ENCODE data around the gene ARHGAP45. TPM values are rescaled to one million over a fixed set of nuclear protein-coding genes. Genes with fewer than 3 reads are reported as not detected.

ARHGAP45 gene
- total RNA-seq, 1 donor from 2014 or later: 10.7 TPM

DNA sequence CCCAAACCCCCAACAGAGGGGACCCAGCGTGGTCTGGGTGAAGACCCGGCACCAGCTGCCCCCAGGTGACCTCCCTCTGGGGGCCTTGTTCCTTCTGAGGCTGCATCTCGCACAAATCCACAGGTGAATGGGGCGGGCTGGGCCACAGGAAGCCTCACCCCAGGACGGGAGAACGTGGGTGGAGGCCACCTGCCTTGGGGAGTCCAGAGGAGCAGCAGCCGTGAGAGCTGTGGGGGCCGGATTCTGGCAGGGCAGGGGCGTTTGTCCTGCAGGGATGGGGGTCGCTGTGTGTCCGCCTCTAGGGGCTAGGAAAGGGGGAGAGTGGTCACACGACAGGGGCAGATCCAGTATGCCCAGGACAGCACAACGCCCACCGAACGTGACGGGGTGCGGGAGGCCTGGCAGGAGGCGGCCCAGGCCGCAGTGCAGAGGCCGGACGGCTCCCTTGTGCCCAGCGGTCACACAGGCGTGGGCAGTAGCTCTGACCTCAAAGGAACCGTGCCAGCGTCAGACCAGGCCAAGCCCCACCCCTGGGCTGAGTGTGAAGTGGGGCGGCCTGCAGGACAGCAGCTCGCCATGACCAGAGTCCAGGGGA, 21.5 kb downstream of the ARHGAP45 start:
- DNase-seq: no peak

DNA sequence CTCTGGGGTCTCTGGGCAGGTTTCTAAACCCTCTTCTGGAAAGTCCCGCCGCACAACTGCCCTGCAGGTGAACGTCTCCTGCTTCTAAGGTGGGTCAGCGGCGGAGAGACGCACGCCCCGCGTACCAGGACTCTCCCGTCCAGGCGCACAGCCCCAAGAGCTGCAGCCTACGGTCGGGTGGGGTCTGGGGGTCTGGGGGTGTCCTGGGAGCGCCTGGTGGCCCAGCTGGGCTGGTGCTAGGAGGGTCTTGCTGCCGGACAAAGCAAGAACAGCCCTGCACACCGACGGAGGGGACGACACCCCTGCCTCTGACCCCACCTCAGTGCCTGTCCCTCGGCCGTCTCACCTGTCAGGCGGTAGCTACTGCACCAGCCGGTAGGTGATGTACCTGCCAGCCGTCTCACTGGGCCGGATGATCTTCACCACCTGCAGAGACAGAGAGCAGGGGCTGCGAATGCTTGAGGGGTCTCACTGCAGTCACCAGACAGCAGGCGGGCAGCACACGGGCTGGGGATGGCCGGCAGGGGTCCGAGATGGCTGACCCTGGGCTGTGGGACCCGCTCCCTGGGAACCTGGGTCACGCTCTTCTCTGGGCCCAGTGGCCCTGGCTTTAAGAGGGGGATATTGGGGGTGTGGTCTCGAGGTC, 22.3 kb downstream of the ARHGAP45 start:
- DNase-seq: no peak

DNA sequence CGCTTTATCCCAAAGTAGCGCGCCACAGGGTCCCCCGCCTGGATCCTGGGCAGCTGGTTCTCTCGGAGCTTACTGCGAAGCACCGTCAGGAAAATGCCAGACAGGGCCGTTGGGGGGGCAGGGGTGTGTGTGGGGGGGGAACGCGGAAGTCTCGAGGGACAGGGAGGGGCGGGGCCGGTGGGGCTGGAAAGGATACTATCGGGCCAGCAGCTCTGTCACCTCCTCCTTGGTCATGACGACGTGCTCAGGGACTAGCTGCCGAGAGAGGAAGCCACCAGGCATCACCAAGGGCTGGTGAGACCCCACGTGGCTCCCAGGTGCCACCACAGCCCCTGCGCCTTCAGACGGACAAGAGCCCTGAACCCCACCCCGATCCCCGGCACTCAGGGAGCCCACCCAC, 22.9 kb downstream of the ARHGAP45 start:
- DNase-seq: no peak

DNA sequence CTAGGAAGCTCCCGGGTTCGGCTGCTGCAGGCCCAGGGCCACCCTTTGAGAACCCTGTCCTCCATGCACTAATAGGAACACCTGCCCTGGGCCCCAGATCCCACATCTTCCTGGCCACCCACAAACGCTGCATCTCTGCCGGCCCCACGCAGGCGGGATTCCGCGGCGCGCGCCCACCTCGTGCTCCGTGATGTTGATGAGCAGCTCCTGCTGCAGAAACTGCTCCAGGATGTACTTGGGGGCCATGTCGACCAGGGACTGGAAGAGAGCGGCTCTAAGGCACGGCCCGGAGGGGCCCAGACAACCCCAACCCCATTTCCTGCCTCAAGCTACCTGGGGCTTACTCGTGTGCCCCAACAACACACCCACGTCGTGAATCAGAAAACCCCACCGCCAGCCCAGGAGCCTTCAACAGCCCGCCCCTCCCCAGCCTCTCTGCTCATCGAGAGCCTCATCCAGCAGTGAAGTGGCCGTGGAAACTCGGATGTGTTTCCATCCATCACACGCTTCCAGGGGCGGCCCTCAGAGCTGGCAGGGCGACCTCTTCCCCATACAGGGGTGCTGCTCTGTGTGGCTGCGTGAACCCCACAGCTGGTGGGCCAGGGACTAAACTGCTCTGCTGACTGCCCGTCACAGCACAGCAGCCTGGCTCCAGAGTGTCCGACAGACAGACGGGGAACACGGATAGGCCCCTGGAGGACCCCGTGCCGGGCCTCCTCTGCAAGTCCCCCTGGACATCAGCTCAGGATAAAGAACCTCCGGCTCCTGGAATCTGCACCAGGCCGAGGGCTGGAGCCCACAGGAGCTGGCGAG, 24.0 kb downstream of the ARHGAP45 start:
- no peak for DNase-seq

DNA sequence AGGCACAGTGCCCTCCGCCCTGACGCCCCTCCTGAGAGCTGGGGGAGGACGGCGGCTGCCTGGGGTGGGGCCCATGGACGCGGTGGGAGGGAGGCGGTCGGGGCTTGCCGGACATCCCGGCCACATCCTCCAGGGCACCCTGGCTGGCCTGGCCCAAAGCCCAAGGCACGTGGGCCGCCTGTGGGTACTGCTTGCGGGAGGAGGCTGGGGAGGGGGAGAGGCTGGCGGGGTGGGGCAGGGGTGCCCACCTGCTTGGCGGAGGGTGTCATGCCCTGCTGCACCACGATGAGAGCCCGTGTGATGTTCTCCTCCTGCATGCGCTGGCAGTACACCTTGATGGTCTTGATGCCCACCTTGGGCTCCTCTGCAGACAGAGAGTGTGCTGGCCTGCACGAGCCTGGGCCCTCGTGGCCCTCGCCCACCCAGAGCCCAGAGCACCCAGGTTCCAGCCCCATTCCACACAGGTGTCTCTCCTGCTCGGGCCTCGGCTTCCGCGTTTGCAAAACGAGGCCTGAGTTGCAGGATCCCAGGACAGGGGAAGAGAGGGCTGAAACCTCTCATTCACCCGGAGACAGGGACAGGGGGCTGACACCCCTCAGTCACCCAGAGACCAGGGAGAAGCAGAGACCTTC, 24.7 kb downstream of the ARHGAP45 start:
- DNase-seq: no peak

DNA sequence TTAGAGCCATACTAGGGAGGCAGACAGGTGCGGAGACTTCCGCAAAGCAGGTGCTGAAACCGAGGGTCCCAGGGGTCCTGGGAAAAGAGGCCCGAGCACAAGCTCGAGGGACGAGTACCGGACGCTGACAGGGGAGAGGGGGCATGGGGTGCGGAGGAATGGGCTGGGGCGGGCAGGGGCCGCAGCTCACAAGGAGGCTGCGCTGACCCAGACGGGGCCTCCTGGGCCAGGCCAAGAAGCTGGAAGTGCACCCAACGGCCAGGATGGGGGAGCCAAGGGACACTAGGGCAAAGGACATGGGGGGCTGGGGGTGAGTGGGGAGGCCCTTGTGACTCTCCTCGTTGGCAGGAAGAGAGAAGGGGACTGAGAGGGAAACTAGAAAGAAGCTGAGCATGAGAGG, 26.4 kb downstream of the ARHGAP45 start:
- DNase-seq: no peak

DNA sequence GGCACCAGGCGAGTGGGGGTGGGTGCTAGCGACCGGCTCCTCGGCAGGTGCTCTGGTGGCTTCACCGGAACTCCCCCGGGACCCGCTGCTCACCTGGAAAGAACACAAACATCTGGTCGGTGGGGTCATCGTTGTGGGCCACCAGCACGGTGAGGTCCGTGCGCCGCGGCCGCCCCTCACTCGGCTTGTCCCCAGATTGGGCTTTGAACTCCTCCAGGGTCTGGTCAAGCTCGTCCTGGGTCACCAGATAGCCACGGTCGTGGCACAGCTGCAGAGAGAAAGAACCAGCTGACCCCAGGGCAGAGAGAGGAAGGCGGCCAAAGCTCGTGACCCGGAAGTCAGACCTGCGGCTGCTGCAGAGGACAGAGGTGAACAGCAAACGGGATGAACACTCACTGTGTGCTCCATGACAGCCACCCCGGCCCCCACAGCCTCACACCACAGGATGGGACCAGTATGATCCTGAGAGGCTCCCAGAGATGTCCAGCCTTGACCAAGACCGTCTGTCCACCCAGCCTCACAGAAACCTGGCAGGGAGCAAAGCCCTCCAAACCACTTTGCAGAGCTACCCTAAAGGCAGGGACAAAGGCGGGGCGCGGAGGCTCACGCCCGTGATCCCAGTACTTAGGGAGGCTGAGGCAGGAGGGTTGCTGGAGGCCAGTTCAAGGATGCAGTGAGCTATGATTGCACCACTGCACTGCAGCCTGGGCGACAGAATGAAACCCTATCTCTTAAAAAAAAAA, 27.0 kb downstream of the ARHGAP45 start:
- no peak for DNase-seq

DNA sequence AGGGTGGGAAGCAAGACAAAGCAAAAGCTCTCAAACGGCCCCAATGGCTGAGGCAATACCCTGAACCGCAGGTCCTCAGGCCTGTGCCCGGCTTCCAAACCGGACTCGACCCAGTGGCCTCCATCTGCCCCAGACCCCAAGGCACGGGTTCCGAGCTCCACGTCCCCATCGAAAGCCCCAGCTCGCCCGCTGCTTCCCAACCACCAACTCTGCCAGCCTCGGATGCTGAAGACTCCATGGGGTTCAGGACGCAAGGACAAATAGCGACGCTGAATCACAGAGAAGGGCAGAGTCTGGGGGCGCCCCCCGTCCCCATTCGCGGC, 27.6 kb downstream of the ARHGAP45 start:
- no peak for DNase-seq

DNA sequence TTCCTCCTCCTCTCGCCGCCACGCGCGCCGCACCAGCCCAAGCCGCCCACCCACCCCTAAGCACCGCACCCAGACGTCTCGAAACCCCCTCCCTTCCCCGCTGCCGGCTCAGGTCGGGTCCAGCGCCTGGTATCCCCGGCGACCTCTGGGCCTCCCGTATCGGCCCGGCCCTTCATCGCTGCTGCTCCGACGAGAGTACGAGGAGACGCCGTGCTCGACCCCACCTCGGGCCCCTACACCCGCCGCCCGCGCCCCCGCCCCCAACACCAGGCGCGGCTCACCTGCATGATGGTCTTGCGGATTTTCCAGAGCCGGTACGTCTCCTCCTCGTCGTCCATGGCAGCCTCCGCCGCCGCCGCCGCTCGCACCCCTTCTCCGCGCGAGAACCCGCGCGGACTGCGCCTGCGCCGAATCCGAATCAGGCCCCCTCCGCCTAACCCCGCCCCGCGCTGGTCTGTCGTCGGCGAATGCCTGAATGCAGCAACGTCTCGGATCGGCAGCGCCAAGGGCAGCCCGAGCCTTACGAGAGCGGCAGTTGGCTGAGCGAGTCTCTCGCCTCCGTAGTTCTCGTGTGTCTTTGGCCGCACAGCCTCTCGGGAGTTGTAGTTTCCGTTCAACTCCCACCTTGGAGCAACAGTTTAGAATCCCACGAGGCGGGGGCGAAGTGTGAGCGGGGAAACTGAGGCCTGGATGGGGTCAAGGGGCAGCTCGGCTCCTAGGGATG, 28.2 kb downstream of the ARHGAP45 start, which contains the start of gene POLR2E:
TSS of gene POLR2E (minus strand) at position 398 of the 724 bp plus-strand sequence. CDS start at position 338, 60 bp downstream.
- DNase-seq: peak; percentile 97

DNA sequence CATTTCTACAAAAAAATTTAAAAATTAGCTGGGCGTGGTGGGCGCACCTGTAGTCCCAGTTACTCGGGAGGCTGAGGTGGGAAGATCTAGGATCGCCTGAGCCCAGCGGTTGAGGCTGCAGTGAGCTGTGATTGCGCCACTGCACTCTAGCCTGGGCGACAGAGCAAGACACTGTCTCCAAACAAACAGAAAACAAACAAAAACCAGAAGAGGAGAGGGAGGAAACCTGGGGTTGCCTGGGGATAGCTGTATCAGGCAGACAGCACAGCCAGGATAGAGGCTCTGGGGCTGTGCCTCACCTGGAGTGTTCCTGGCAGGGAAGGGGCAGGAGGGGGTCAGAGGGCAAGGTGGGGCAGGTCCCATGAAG, 30.8 kb downstream of the ARHGAP45 start:
- no peak for DNase-seq

DNA sequence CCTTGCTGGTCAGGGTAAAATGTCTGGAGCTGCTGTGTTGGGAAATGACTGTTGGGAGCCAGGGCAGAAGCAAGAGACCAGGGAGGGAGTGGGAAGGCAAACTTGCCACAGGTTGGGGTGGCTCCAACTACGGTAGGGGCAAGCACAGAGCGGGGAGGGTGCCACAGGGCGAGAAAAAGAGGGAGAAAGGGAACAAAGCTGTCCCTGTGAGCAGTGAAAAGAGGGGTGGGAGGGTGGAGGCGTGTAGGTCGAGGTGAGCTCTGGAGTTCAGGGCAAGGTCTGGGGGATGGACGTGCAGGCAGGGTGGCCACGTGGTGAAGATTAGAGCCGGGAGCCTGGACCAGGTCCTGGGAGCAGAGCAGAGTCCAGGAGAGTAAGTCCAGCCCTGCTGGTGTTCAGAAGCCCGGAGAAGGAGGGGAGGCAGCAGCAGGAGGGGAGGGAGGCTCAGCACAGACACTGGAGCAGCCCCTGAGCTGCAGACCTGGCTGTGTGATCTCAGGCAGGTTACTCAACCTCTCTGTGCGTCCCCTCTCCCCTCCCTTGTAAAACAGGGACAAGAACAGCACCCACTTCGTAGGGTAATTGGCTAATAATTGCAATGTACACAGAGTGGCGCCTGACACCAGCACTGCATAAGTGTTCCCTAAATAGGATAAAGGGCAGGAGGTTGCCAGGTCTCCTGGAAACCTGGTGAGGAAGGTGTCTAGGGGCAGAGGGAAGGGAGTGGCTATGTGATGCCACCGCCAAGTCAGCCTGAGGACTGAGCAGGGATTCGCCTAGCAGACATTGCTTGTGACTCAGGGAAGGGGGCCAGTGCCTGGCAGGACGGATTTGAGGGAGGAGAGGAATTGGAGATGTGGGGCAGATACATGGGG, 31.4 kb downstream of the ARHGAP45 start:
- no peak for DNase-seq

DNA sequence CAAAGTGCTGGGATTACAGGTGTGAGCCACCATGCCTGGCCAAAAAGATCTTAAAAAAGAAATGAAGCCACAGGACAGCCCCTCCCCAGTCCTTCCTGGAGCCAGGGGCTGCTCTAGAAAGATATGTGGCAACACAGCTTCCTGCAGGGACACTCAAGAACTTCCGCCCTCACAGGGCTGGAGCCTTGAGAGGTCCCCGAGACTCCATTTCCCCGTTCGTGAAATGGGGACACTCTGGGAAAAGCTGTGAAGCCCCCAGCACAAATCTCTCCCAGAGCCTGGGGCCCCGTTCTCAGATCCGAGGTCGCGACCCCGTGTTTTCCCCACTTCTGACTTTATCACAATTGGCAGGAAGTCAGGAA, 34.4 kb downstream of the ARHGAP45 start:
- no peak for DNase-seq

DNA sequence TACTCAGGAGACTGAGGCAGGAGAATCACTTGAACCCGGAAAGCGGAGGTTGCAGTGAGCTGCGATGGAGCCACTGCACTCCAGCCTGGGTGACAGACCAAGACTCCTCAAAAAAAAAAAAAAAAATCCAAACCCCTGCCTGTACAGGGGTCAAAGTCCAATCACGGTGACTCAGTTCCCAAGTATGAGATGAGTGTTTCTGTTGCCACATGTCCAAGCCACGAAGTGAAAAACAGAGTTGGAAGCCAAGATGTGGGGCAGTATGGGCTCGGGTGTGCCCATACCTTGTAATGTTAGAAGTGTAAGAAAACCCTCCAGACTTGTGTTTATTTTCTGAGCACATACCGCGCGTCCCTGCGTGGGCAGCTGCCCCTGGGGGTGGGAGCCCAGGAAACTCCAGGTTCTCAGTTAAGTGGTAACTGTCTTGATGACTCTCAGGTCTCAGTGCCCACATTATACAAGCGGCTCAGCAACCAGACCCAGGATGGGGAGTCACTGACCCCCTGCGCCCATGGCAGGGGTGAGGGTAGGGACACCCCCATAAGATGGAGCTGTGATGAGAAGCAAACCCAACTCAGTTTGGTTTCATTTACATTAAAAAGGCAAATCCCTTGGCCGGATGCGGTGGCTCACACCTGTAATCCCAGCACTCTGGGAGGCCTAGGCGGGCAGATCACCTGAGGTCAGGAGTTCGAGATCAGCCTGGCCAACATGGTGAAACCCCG, 35.6 kb downstream of the ARHGAP45 start:
- DNase-seq: no peak

DNA sequence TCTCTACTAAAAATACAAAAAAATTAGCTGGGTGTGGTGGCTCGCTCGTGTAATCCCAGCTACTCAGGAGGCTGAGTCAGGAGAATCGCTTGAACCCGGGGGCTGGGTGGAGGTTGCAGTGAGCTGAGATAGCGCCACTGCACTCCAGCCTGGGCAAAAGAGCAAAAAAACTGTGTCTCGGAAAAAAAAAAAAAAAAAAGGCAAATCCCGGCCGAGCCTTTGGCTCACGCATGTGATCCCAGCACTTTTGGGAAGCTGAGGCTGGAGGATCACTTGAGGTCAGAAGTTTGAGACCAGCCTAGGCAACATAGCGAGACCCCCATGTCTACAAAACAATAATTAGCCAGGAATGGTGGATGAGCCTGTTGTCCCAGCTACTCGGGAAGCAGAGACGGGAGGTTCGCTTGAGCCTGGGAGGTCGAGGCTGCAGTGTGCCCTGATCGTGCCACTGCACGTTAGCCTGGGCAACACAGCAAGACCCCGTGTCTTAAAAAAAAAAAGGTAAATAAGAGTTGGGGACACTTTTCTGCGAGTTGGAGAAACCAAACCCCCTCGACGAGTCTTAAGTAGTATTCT, 36.3 kb downstream of the ARHGAP45 start:
- DNase-seq: no peak

DNA sequence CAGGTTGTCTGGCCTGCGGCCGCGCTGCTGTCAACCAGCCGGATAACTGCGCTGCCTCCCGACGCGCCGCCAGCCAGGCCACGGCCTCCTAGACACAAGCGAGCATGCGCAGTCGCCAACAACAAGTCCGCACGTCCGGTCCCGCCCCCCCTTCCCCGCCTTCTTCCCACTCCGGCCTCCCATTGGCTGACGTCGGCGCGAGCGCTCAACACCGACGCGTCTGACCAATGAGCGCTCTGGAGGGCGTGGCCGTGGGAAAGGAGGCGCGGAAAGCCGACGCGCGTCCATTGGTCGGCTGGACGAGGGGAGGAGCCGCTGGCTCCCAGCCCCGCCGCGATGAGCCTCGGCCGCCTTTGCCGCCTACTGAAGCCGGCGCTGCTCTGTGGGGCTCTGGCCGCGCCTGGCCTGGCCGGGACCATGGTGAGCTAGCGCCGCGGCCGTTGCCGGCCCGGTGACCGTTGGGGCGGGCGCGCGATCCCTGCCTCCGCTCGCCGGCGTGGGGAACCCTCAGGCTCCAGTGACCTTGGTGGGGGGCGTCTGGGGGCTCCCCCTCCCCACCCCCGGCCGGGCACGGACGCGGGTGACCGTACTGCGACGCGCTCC, 36.8 kb downstream of the ARHGAP45 start, which contains the start of gene GPX4:
TSS of gene GPX4 (plus strand) at position 287 of the 603 bp plus-strand sequence. CDS start at position 337, 50 bp downstream.
- DNase-seq: peak; percentile 99

DNA sequence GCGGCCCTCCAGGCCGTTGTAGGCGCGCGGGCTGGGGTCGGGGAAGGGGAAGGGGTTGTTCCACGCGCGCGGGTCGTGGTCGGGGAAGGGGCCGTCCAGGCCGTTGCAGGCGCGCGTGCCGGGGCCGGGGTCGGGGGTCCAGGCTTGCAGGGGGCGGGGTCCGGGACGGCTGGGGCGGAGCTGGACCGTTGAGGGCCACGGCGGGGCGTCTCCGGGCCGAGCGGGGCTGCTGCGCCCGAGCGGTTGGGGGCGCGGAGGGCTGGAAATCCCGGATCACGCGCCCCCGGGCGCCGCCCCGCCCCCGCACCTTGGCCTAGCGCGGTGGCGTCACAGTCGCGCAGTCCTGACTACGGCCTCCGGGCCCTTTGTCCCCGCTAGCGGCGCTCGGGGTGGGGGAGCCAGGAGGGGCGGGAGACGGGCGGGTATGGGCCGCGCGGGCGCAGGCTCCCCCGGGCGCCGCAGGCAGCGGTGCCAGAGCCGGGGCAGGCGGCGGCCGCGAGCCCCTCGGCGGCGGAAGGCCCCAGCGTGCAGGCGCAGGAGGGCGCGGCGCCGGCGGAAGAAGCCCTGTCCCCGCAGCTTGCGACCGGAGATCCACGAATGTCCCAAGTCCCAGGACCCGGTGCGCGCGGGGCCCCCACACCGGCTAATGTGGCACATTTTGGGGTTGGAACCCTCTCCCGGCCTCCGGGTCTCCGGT, 37.5 kb downstream of the ARHGAP45 start:
- no peak for DNase-seq

DNA sequence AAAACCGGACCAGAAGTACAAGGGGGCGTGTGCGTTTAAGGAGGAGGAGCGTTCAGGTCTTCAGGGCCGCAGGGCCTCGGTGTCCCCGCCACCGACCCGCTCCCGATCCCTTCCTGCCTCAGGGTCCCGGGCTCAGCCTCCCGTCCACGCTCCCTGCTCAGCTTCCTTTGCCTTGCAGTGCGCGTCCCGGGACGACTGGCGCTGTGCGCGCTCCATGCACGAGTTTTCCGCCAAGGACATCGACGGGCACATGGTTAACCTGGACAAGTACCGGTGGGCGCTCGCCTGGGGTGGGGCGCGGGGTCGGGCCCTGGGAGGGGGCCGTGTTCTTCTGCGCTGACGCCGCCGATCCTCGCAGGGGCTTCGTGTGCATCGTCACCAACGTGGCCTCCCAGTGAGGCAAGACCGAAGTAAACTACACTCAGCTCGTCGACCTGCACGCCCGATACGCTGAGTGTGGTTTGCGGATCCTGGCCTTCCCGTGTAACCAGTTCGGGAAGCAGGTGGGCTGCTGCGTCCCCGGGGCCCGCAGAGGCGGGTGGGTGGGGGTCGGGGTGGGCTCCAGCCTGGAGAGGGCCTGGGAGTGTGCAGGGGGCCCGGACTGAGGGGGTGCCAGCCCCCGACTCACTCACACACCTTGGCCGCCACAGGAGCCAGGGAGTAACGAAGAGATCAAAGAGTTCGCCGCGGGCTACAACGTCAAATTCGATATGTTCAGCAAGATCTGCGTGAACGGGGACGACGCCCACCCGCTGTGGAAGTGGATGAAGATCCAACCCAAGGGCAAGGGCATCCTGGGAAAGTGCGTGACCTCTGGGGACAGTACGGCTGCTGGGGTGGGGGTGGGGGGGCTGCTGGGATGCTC, 38.3 kb downstream of the ARHGAP45 start:
- no peak for DNase-seq

All from skin of body (tissue), 2 donors.